ENCODE results near the gene CD300E. TPM values are rescaled to one million over a fixed set of nuclear protein-coding genes. Genes with fewer than 3 reads are reported as not detected.

Gene CD300E
- total and polyA plus RNA-seq, 4 donors = 0.18 to 4.3 (median 2.8) TPM; not detected in 1

DNA sequence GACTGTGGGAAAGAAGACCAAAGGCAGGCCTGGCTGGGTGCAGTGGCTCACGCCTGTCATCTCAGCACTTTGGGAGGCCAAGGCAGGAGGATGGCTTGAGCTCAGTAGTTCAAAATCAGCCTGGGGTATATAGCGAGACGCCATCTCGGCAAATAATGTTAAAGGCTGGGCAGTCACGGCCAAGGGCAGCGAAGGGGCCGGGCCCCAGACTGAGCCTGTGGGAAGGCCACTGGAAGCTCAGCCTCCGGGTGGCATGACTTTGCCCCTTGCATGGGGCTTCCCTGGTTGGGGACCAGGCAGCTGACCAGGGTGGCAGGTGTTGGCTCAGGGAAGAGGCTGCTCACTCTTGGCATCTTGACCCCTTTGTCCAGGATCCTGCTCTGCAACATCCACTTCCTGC, 17.5 kb downstream of the CD300E start:
- no peak overlapping the region for H3K27ac ChIP-seq (ENCODE audit: low read depth in 1 of 2, low read length in 2 of 2)
- no peak overlapping the region for H3K4me3 ChIP-seq (ENCODE audit: low read length in 2 of 2)
- no peaks in the 10 kb centered on the region for H3K36me3 ChIP-seq (ENCODE audit: control insufficient read depth in 1 of 2, insufficient read depth in 2 of 2, low read length in 1 of 2)
- no peak for ATAC-seq (ENCODE audit: low FRiP score)
- H3K27me3 ChIP-seq (ENCODE audit: control insufficient read depth in 1 of 2, insufficient read depth in 2 of 2, low read length in 1 of 2) = no peaks in the 10 kb centered on the region
- intact Hi-C loops (cut with DNase I) = no loop called here
- peak in 1 of 2 donors; percentile 27 for DNase-seq
- no peaks in the 10 kb centered on the region for H3K4me1 ChIP-seq (ENCODE audit: control insufficient read depth in 1 of 2, insufficient read depth in 2 of 2, low read length in 2 of 2)
- 82 to 96% methylated on average over 8 of the region's 8 CpGs for WGBS, 2 donors
- H3K9me3 ChIP-seq (ENCODE audit: control insufficient read depth, low read length) = peaks cover 3% of the 10 kb centered on the region

GRCh38 chr17:74605361-74605760, 18.2 kb downstream of the CD300E start:
- DNase-seq = peak; percentile 77 to 83
- Histone ChIP-seq H3K4me3 (ENCODE audit: low read length in 2 of 2) (no peak overlapping the region), H3K4me1 (ENCODE audit: control insufficient read depth in 1 of 2, insufficient read depth in 2 of 2, low read length in 2 of 2) (no peaks in the 10 kb centered on the region), H3K27me3 (ENCODE audit: control insufficient read depth in 1 of 2, insufficient read depth in 2 of 2, low read length in 1 of 2) (no peaks in the 10 kb centered on the region), H3K27ac (ENCODE audit: low read depth in 1 of 2, low read length in 2 of 2) (no peak overlapping the region), H3K36me3 (ENCODE audit: control insufficient read depth in 1 of 2, insufficient read depth in 2 of 2, low read length in 1 of 2) (no peaks in the 10 kb centered on the region), H3K9me3 (ENCODE audit: control insufficient read depth, low read length) (peaks cover 3% of the 10 kb centered on the region)
- peak; percentile 76 for ATAC-seq (ENCODE audit: low FRiP score)
- 34 to 41% methylated on average over 10 of the region's 10 CpGs for WGBS, 2 donors
- intact Hi-C loops (cut with DNase I) = no loop called here

DNA sequence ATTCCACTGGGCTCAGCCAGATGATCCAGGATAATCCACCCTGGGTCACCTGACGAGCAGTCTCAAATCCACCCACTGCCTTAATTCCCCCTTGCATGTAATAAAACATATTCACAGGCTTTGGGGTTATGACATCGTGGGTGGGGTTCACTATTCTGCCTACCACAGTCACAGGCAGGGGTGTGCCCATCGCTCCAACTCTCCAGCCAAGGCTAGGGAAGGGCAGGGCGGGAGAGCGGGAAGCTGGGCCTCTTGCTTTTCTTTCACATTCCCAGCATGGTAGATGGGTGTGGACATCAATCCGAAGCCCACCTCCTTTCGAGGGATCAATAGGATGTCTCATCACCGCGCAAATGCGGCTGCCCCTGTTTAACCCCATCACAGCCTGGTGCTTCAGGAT, 18.8 kb downstream of the CD300E start:
- Histone ChIP-seq H3K9me3 (ENCODE audit: control insufficient read depth, low read length) (peaks cover 3% of the 10 kb centered on the region), H3K36me3 (ENCODE audit: control insufficient read depth in 1 of 2, insufficient read depth in 2 of 2, low read length in 1 of 2) (no peaks in the 10 kb centered on the region), H3K27me3 (ENCODE audit: control insufficient read depth in 1 of 2, insufficient read depth in 2 of 2, low read length in 1 of 2) (no peaks in the 10 kb centered on the region), H3K4me3 (ENCODE audit: low read length in 2 of 2) (no peak overlapping the region), H3K4me1 (ENCODE audit: control insufficient read depth in 1 of 2, insufficient read depth in 2 of 2, low read length in 2 of 2) (no peaks in the 10 kb centered on the region), H3K27ac (ENCODE audit: low read depth in 1 of 2, low read length in 2 of 2) (no peak overlapping the region)
- DNase-seq = no peak
- peak; percentile 21 for ATAC-seq (ENCODE audit: low FRiP score)
- intact Hi-C loops (cut with DNase I) = no loop called here
- 77% methylated on average over 10 of the region's 10 CpGs for WGBS, 2 donors

DNA sequence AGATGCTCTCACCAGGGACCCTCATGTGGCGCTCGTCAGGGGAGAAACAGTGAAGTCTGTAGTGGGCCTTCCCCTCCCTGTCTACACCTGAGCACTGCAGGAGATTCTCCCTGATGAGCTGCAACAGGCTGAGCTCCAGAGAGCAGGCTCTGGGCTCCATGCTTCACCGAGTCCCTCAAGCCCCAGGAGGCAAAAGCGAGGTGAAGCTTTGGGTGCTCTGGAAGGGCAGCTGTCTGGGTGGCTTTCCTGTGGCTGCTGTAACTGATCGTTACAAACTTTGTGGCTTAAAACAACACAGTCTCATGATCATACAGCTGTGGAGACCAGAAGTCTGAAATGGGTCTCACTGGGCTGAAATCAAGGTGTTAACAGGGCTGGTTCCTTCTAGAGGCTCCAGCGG, 19.3 kb downstream of the CD300E start:
- Histone ChIP-seq H3K27me3 (ENCODE audit: control insufficient read depth in 1 of 2, insufficient read depth in 2 of 2, low read length in 1 of 2) (no peaks in the 10 kb centered on the region), H3K9me3 (ENCODE audit: control insufficient read depth, low read length) (peaks cover 3% of the 10 kb centered on the region), H3K4me3 (ENCODE audit: low read length in 2 of 2) (no peak overlapping the region), H3K36me3 (ENCODE audit: control insufficient read depth in 1 of 2, insufficient read depth in 2 of 2, low read length in 1 of 2) (no peaks in the 10 kb centered on the region), H3K4me1 (ENCODE audit: control insufficient read depth in 1 of 2, insufficient read depth in 2 of 2, low read length in 2 of 2) (no peaks in the 10 kb centered on the region), H3K27ac (ENCODE audit: low read depth in 1 of 2, low read length in 2 of 2) (no peak overlapping the region)
- ATAC-seq (ENCODE audit: low FRiP score) (no peak), DNase-seq (no peak)
- intact Hi-C loops (cut with DNase I) = no loop called here
- 81 to 84% methylated on average over 6 of the region's 6 CpGs for WGBS, 2 donors

DNA sequence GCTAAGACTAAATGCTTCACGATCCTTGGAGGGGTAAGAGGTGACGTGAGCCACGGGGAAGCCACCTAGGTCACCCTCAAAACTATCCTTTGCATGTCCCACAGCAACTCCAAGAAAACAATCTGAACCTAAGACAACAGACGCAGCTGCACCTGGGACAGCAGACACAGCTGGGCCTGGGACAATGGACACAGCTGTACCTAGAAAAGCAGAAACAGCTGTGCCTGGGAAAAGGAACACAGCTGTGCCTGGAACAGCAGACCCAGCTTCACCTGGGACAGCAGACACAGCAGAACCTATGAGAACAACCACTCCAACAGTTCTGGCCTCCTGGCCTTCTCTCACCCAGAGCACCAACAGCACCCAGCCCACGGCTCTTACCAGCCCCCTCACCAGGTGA, 19.8 kb downstream of the CD300E start:
- ATAC-seq (ENCODE audit: low FRiP score) (no peak), DNase-seq (no peak)
- no peak overlapping the region for H3K4me3 ChIP-seq (ENCODE audit: low read length in 2 of 2)
- no peaks in the 10 kb centered on the region for H3K36me3 ChIP-seq (ENCODE audit: control insufficient read depth in 1 of 2, insufficient read depth in 2 of 2, low read length in 1 of 2)
- H3K9me3 ChIP-seq (ENCODE audit: control insufficient read depth, low read length) = peaks cover 3% of the 10 kb centered on the region
- WGBS, 2 donors = 74 to 82% methylated on average over 5 of the region's 5 CpGs
- no peak overlapping the region for H3K27ac ChIP-seq (ENCODE audit: low read depth in 1 of 2, low read length in 2 of 2)
- intact Hi-C loops (cut with DNase I) = no loop called here
- no peaks in the 10 kb centered on the region for H3K4me1 ChIP-seq (ENCODE audit: control insufficient read depth in 1 of 2, insufficient read depth in 2 of 2, low read length in 2 of 2)
- no peaks in the 10 kb centered on the region for H3K27me3 ChIP-seq (ENCODE audit: control insufficient read depth in 1 of 2, insufficient read depth in 2 of 2, low read length in 1 of 2)

DNA sequence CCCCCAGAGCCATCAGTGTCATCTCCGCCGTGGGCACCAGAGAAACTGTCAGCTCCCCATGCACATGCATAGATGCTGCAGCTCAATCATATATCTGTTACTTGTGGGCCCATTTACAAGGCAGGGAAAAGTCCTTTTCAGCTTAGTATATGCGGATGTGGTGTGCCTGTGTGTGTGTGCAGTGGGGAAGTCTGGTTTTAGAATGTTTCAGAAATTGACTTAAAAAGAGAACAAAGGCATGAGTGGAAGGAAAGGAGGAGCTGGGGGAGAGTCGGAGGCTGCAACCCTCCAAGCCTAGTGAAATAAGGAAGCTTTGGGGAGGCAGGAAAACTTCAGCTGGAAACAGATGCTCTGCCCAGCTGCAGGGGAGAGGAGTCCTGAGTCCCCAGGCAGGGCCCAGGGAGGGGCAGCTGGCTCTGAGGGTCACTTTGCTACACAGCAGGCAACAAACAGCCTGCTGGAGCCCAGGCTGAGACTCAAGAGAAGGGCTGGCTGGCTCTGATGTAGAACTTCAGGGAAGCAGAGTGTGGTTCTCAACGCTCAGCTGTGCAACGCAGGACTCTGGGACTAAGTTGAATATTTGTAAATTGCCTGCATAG, 20.4 kb downstream of the CD300E start:
- Histone ChIP-seq H3K9me3 (ENCODE audit: control insufficient read depth, low read length) (peaks cover 3% of the 10 kb centered on the region), H3K36me3 (ENCODE audit: control insufficient read depth in 1 of 2, insufficient read depth in 2 of 2, low read length in 1 of 2) (no peaks in the 10 kb centered on the region), H3K27ac (ENCODE audit: low read depth in 1 of 2, low read length in 2 of 2) (no peak overlapping the region), H3K4me1 (ENCODE audit: control insufficient read depth in 1 of 2, insufficient read depth in 2 of 2, low read length in 2 of 2) (no peaks in the 10 kb centered on the region), H3K27me3 (ENCODE audit: control insufficient read depth in 1 of 2, insufficient read depth in 2 of 2, low read length in 1 of 2) (no peaks in the 10 kb centered on the region), H3K4me3 (ENCODE audit: low read length in 2 of 2) (no peak overlapping the region)
- WGBS, 2 donors = 66 to 70% methylated on average over 6 of the region's 6 CpGs
- intact Hi-C loops (cut with DNase I) = no loop called here
- DNase-seq = no peak
- no peak for ATAC-seq (ENCODE audit: low FRiP score)

GRCh38 chr17:74601944-74602572, 21.5 kb downstream of the CD300E start:
- Histone ChIP-seq H3K27me3 (ENCODE audit: control insufficient read depth in 1 of 2, insufficient read depth in 2 of 2, low read length in 1 of 2) (no peaks in the 10 kb centered on the region), H3K36me3 (ENCODE audit: control insufficient read depth in 1 of 2, insufficient read depth in 2 of 2, low read length in 1 of 2) (no peaks in the 10 kb centered on the region), H3K9me3 (ENCODE audit: control insufficient read depth, low read length) (no peaks in the 10 kb centered on the region), H3K27ac (ENCODE audit: low read depth in 1 of 2, low read length in 2 of 2) (no peak overlapping the region), H3K4me3 (ENCODE audit: low read length in 2 of 2) (no peak overlapping the region), H3K4me1 (ENCODE audit: control insufficient read depth in 1 of 2, insufficient read depth in 2 of 2, low read length in 2 of 2) (no peaks in the 10 kb centered on the region)
- intact Hi-C loops (cut with DNase I) = no loop called here
- WGBS, 2 donors = 46 to 53% methylated on average over 12 of the region's 12 CpGs
- no peak for DNase-seq
- no peak for ATAC-seq (ENCODE audit: low FRiP score)

DNA sequence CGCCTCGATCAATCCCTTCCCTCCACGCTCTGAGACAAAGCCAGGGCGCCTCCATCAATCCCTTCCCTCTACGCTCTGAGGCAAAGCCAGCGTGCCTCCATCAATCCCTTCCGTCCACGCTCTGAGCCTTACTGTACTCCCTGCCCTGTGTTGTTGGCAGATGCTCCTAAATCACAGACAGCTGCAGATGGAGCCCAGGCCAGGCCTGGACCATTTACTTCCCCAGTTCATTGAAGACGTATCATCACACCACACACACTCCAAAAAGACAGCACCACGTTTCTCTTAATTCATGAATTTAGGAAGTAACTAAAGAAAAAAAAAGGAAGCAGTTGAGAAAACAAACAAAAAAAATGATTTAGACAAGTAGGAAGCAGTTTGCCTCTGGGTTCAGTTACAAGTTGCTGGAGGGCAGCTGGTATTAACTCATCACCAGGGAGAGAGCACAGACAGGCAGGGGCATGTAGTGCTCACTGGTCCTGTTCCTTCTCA, 24.0 kb downstream of the CD300E start:
- intact Hi-C loops (cut with DNase I) = no loop called here
- Histone ChIP-seq H3K27me3 (ENCODE audit: control insufficient read depth in 1 of 2, insufficient read depth in 2 of 2, low read length in 1 of 2) (peaks cover 0 to 2% of the 10 kb centered on the region in 2 donors), H3K4me3 (ENCODE audit: low read length in 2 of 2) (no peak overlapping the region), H3K9me3 (ENCODE audit: control insufficient read depth, low read length) (peaks cover 1% of the 10 kb centered on the region), H3K27ac (ENCODE audit: low read depth in 1 of 2, low read length in 2 of 2) (no peak overlapping the region), H3K4me1 (ENCODE audit: control insufficient read depth in 1 of 2, insufficient read depth in 2 of 2, low read length in 2 of 2) (no peaks in the 10 kb centered on the region), H3K36me3 (ENCODE audit: control insufficient read depth in 1 of 2, insufficient read depth in 2 of 2, low read length in 1 of 2) (no peaks in the 10 kb centered on the region)
- 39 to 48% methylated on average over 10 of the region's 10 CpGs for WGBS, 2 donors
- DNase-seq (peak in 1 of 2 donors; percentile 73), ATAC-seq (ENCODE audit: low FRiP score) (peak; percentile 30)

GRCh38 chr17:74599023-74599399, 24.5 kb downstream of the CD300E start:
- DNase-seq = no peak
- intact Hi-C loops (cut with DNase I) = no loop called here

More at GRCh38 chr17:74599023-74599399, 24.5 kb downstream of the CD300E start:
- Histone ChIP-seq H3K4me1 (ENCODE audit: control insufficient read depth in 1 of 2, insufficient read depth in 2 of 2, low read length in 2 of 2) (no peaks in the 10 kb centered on the region), H3K4me3 (ENCODE audit: low read length in 2 of 2) (no peak overlapping the region), H3K9me3 (ENCODE audit: control insufficient read depth, low read length) (peaks cover 1% of the 10 kb centered on the region), H3K27me3 (ENCODE audit: control insufficient read depth in 1 of 2, insufficient read depth in 2 of 2, low read length in 1 of 2) (peaks cover 0 to 2% of the 10 kb centered on the region in 2 donors), H3K27ac (ENCODE audit: low read depth in 1 of 2, low read length in 2 of 2) (no peak overlapping the region), H3K36me3 (ENCODE audit: control insufficient read depth in 1 of 2, insufficient read depth in 2 of 2, low read length in 1 of 2) (no peaks in the 10 kb centered on the region)
- peak; percentile 26 for ATAC-seq (ENCODE audit: low FRiP score)
- WGBS, 2 donors = 14 to 29% methylated on average over 3 of the region's 3 CpGs
